PFSK-1 (cell line): ENCODE data around the gene GNAZ.

Source experiments
- FOXP2 ChIP-seq: optimal IDR thresholded peaks from 2 replicates; pipeline ENCODE3; 2011; ENCODE audit warnings: borderline replicate concordance, control low read depth, inconsistent platforms; ENCODE audit not compliant: insufficient read depth; ENCODE audit errors: extremely low read length, extremely low read depth
- POLR2AphosphoS5 ChIP-seq: IDR thresholded peaks from 2 replicates; pipeline ENCODE4 v1.6.1; 2012; ENCODE audit warnings: low read depth, mild to moderate bottlenecking, control low read depth, low read length, moderate library complexity
- REST ChIP-seq, 2 experiments: IDR thresholded peaks; 2 replicates each; pipeline versions ENCODE4 v1.6.1 to v1.8.0; 2011 to 2012; ENCODE audit warnings: low read depth in 2 of 2, low read length in 2 of 2, control low read depth in 1 of 2, inconsistent platforms in 1 of 2, mild to moderate bottlenecking in 1 of 2, moderate library complexity in 1 of 2; ENCODE audit not compliant: insufficient read depth in 1 of 2
- SIN3A ChIP-seq: IDR thresholded peaks from 2 replicates; pipeline ENCODE4 v1.6.1; 2012; ENCODE audit warnings: mild to moderate bottlenecking, low read length, moderate library complexity, borderline replicate concordance; ENCODE audit not compliant: insufficient read depth
- TAF1 ChIP-seq: IDR thresholded peaks from 2 replicates; pipeline ENCODE4 v1.6.1; 2012; ENCODE audit warnings: low read length, control low read depth, borderline replicate concordance; ENCODE audit not compliant: insufficient read depth

- TF ChIP-seq TAF1, result no peak
- TF ChIP-seq POLR2AphosphoS5, result no peak
- no peak for TF ChIP-seq REST (IDR thresholded peaks at IDR 0.05; ENCODE audit: insufficient read depth in 1 of 2, low read depth in 2 of 2, low read length in 2 of 2)
- TF ChIP-seq SIN3A, result no peak
- TF ChIP-seq FOXP2, result no peak
These were observed 90.7 kb downstream of the GNAZ start for GRCh38 chr22:23161029-23161428.
